IMR-90 (cell line): ENCODE results near the gene SMAD7. TPM values are rescaled to one million over a fixed set of nuclear protein-coding genes. Genes with fewer than 3 reads are reported as not detected.

Source experiments
- ATAC-seq: fragments of 200-7000 bp; cut with Tn5 transposase; 2 replicates; pipeline ENCODE4 v1.9.1; 2020; ENCODE audit warnings: low read depth, mild to moderate bottlenecking, moderate library complexity
- BruUV-seq: library from RNA; stranded (reverse); fragments of 400-500 nt; replicated peaks from 2 replicates; lab custom pipeline; 2021; lab: Mats Ljungman, UMichigan
- CTCF ChIA-PET: fragments of 300-600 bp; formaldehyde crosslinking; extraction: SDS; loops from one replicate; lab custom pipeline; 2021; ENCODE audit warnings: antibody characterized with exemption; lab: Yijun Ruan, JAX
- POLR2A ChIA-PET: fragments of 300-600 bp; sonication (Branson Sonifier 250); formaldehyde crosslinking; loops from one replicate; lab custom pipeline; 2022; ENCODE audit warnings: antibody characterized with exemption; ENCODE audit not compliant: unreplicated experiment; lab: Charles Lee
- DNase-seq: peaks from one replicate; pipeline ENCODE4 v3.0.0; 2013
- H2AFZ ChIP-seq: replicated peaks from 2 replicates; pipeline ENCODE3; 2013; ENCODE audit warnings: low read length, mild to moderate bottlenecking; ENCODE audit not compliant: poor library complexity
- H2AK5ac ChIP-seq: 2 replicates; pipeline ENCODE4 v1.6.1; 2013; ENCODE audit warnings: low read depth, low read length, inconsistent platforms
- H2AK9ac ChIP-seq: replicated peaks from 2 replicates; pipeline ENCODE3; 2013; ENCODE audit warnings: mild to moderate bottlenecking, low read depth, low read length, moderate library complexity; ENCODE audit not compliant: poor library complexity
- H2BK120ac ChIP-seq: 2 replicates; pipeline ENCODE4 v1.6.1; 2013; ENCODE audit warnings: low read depth, low read length, inconsistent platforms
- H2BK15ac ChIP-seq: 3 replicates; pipeline ENCODE4 v1.6.1; 2013; ENCODE audit warnings: low read depth, low read length, inconsistent platforms
- H2BK20ac ChIP-seq: 2 replicates; pipeline ENCODE4 v1.6.1; 2013; ENCODE audit warnings: low read depth, mild to moderate bottlenecking, inconsistent platforms, low read length, moderate library complexity
- H2BK5ac ChIP-seq: 2 replicates; pipeline ENCODE4 v1.6.1; 2013; ENCODE audit warnings: mild to moderate bottlenecking, low read depth, low read length, inconsistent platforms; ENCODE audit not compliant: poor library complexity, severe bottlenecking
- H3K14ac ChIP-seq: replicated peaks from 2 replicates; pipeline ENCODE4 v1.6.1; 2013; ENCODE audit warnings: low read depth, low read length, inconsistent platforms
- H3K18ac ChIP-seq: 2 replicates; pipeline ENCODE4 v1.6.1; 2013; ENCODE audit warnings: low read depth, low read length, control low read depth
- H3K23ac ChIP-seq: 2 replicates; pipeline ENCODE4 v1.6.1; 2013; ENCODE audit warnings: low read depth, low read length, inconsistent platforms
- H3K27ac ChIP-seq: 2 replicates; pipeline ENCODE4 v1.5.1; 2013; ENCODE audit warnings: mild to moderate bottlenecking, control low read depth, low read length; ENCODE audit not compliant: insufficient read depth
- H3K27me3 ChIP-seq: 2 replicates; pipeline ENCODE4 v1.6.1; 2013; ENCODE audit warnings: low read length; ENCODE audit not compliant: control insufficient read depth, insufficient read depth
- H3K36me3 ChIP-seq: 2 replicates; pipeline ENCODE4 v1.6.1; 2013; ENCODE audit warnings: low read length, mixed read lengths; ENCODE audit not compliant: control insufficient read depth, insufficient read depth
- H3K4ac ChIP-seq: 2 replicates; pipeline ENCODE4 v1.6.1; 2013; ENCODE audit warnings: low read depth, low read length, inconsistent platforms
- H3K4me1 ChIP-seq: 2 replicates; pipeline ENCODE4 v1.6.1; 2013; ENCODE audit warnings: low read length, mixed read lengths; ENCODE audit not compliant: control insufficient read depth, insufficient read depth
- H3K4me2 ChIP-seq: 2 replicates; pipeline ENCODE4 v1.6.1; 2013; ENCODE audit warnings: low read depth, mild to moderate bottlenecking, control low read depth, low read length, moderate library complexity
- H3K4me3 ChIP-seq: 2 replicates; pipeline ENCODE4 v1.5.1; 2013; ENCODE audit warnings: low read depth, mild to moderate bottlenecking, control low read depth, low read length, moderate library complexity; ENCODE audit not compliant: insufficient read depth
- H3K56ac ChIP-seq: 2 replicates; pipeline ENCODE4 v1.6.1; 2013; ENCODE audit warnings: low read length, inconsistent platforms; ENCODE audit not compliant: insufficient read depth; ENCODE audit errors: extremely low read depth
- H3K79me1 ChIP-seq, 2 experiments: 2 replicates each; pipeline ENCODE4 v1.6.1; 2013; ENCODE audit warnings: low read length in 2 of 2, inconsistent platforms in 1 of 2, low read depth in 1 of 2
- H3K9ac ChIP-seq: 2 replicates; pipeline ENCODE4 v1.6.1; 2013; ENCODE audit warnings: low read depth, low read length, control low read depth
- H3K9me1 ChIP-seq: 2 replicates; pipeline ENCODE4 v1.6.1; 2013; ENCODE audit warnings: low read length, inconsistent platforms; ENCODE audit not compliant: insufficient read depth
- H3K9me3 ChIP-seq: 2 replicates; pipeline ENCODE4 v1.6.1; 2013; ENCODE audit warnings: low read length; ENCODE audit not compliant: control insufficient read depth, insufficient read depth
- H4K20me1 ChIP-seq: 2 replicates; pipeline ENCODE4 v1.6.1; 2013; ENCODE audit warnings: low read length, inconsistent platforms; ENCODE audit not compliant: insufficient read depth
- H4K5ac ChIP-seq: 2 replicates; pipeline ENCODE4 v1.6.1; 2013; ENCODE audit warnings: mild to moderate bottlenecking, low read depth, low read length, control low read depth
- H4K8ac ChIP-seq, 2 experiments: 2 replicates each; pipeline ENCODE4 v1.6.1; 2013; ENCODE audit warnings: low read depth in 2 of 2, low read length in 2 of 2, control low read depth in 1 of 2, inconsistent platforms in 1 of 2
- H4K91ac ChIP-seq: 2 replicates; pipeline ENCODE4 v1.6.1; 2013; ENCODE audit warnings: low read depth, low read length, inconsistent platforms; ENCODE audit not compliant: insufficient read depth
- CEBPB ChIP-seq: IDR thresholded peaks from 2 replicates; pipeline ENCODE4 v1.6.1; 2012; ENCODE audit warnings: low read depth, low read length, improper control_type of control experiment
- MAFK ChIP-seq: IDR thresholded peaks from 2 replicates; pipeline ENCODE4 v1.6.1; 2012; ENCODE audit warnings: low read depth, low read length, improper control_type of control experiment
- MAZ ChIP-seq: IDR thresholded peaks from 2 replicates; pipeline ENCODE4 v1.6.1; 2012; ENCODE audit warnings: low read depth, mild to moderate bottlenecking, low read length, improper control_type of control experiment, moderate library complexity, borderline replicate concordance
- NFE2L2 ChIP-seq: fragments of 150-350 bp; IDR thresholded peaks from 2 replicates; pipeline ENCODE4 v1.6.1; 2016; ENCODE audit warnings: low read depth, mild to moderate bottlenecking, low read length
- RCOR1 ChIP-seq: IDR thresholded peaks from 2 replicates; pipeline ENCODE4 v1.6.1; 2012; ENCODE audit warnings: mild to moderate bottlenecking, low read length, improper control_type of control experiment; ENCODE audit not compliant: insufficient replicate concordance
- RFX5 ChIP-seq: IDR thresholded peaks from 2 replicates; pipeline ENCODE4 v1.8.0; 2012; ENCODE audit warnings: low read depth, mild to moderate bottlenecking, low read length, moderate library complexity
- SMC3 ChIP-seq: fragments of 150-350 bp; IDR thresholded peaks from 2 replicates; pipeline ENCODE4 v1.6.1; 2016; ENCODE audit warnings: low read depth, mild to moderate bottlenecking, antibody characterized with exemption, low read length, moderate library complexity
- WGBS, 2 experiments: methylation state at CpG; one replicate each; pipeline versions ENCODE4 v1.1.5 to v1.1.7; 2013; ENCODE audit warnings: missing lambda C conversion rate in 2 of 2; ENCODE audit not compliant: insufficient read length in 1 of 2; ENCODE audit errors: extremely low coverage in 2 of 2; 5-methylcytosine and 5-hydroxymethylcytosine counted together
- dilution Hi-C: fragments of 300-500 bp; cut with HindIII; formaldehyde crosslinking; loops from one replicate; pipeline ENCODE4 v1.14.3; 2018; ENCODE audit warnings: low sequenced_read_pairs; ENCODE audit not compliant: unreplicated experiment
- in situ Hi-C: fragments of 300-500 bp; cut with MboI; formaldehyde crosslinking; loops from 3 replicates; pipeline ENCODE4 v1.14.3; 2019; ENCODE audit warnings: low sequenced_read_pairs, inconsistent platforms, mixed read lengths
- intact Hi-C: fragments of 100-400 bp; cut with micrococcal nuclease; formaldehyde crosslinking; loops from 2 replicates; pipeline ENCODE4 v1.10.0; 2022
- polyA plus RNA-seq, 3 experiments: library from polyadenylated mRNA; depleted of rRNA; stranded (reverse); fragments of >200 nt; gene quantifications; 2 replicates each; pipeline ENCODE4 v1.2.3, GENCODE V29; 2012; ENCODE audit warnings: low replicate concordance in 1 of 3
- total RNA-seq: library from RNA; depleted of rRNA; stranded (reverse); fragments of >200 nt; gene quantifications from 2 replicates; pipeline ENCODE4 v1.2.3, GENCODE V29; 2012
- TF ChIP-seq, protein P1 (sequence below): conservative IDR thresholded peaks from 2 replicates; pipeline ENCODE4 v1.5.1; 2012; ENCODE audit warnings: mild to moderate bottlenecking, low read depth, low read length, improper control_type of control experiment

Gene SMAD7
- total and polyA plus RNA-seq, 2 of the 4 experiments (the other 2 are of a cell fraction) = 15.8 to 17.6 TPM

GRCh38 chr18:48957616-48958015 lies 6.9 kb upstream of the SMAD7 start:
- intact Hi-C loops = no loop called here
- H4K8ac ChIP-seq = peak overlapping the region in 1 of 2 experiments; percentile 19; a peak in 2 of 4 replicates
- CTCF ChIA-PET = no interaction called here
- H3K9ac ChIP-seq = no peak overlapping the region
- peaks cover 29% of the 10 kb centered on the region for H3K4me1 ChIP-seq
- in situ Hi-C loops = no loop called here
- H2BK120ac ChIP-seq = peak overlapping the region; percentile 34
- peak overlapping the region; percentile 6; the same call in 1 of the 2 replicates for H2BK20ac ChIP-seq
- peak overlapping the region; percentile 21; the same call in 1 of the 2 replicates for H3K23ac ChIP-seq
- ATAC-seq (no peak), DNase-seq (no peak)
- no peak overlapping the region for H3K56ac ChIP-seq
- H3K9me1 ChIP-seq = peaks cover 16% of the 10 kb centered on the region
- H2AK9ac ChIP-seq = no peak overlapping the region
- H3K27ac ChIP-seq = no peak overlapping the region; the same call in 1 of the 2 replicates
- POLR2A ChIA-PET = no interaction called here
- peak overlapping the region; percentile 77; the same call in 2 of the 3 replicates for H2BK15ac ChIP-seq
- no peak overlapping the region for H2BK5ac ChIP-seq
- no peak overlapping the region for H2AFZ ChIP-seq
- H3K4me2 ChIP-seq = no peak overlapping the region
- dilution Hi-C loops = no loop called here
- BruUV-seq = no TSS peak
- H4K5ac ChIP-seq = peak overlapping the region; percentile 82; the same call in 1 of the 2 replicates
- no CpG with 5 or more reads among the region's 4 CpGs for WGBS, 2 experiments
- H3K27me3 ChIP-seq = no peaks in the 10 kb centered on the region
- no peaks in the 10 kb centered on the region for H3K36me3 ChIP-seq
- no peaks in the 10 kb centered on the region; the same call in 1 of the 2 replicates for H4K20me1 ChIP-seq
- peak overlapping the region; percentile 46; the same call in 1 of the 2 replicates for H4K91ac ChIP-seq
- peaks cover 0 to 9% of the 10 kb centered on the region in 2 experiments; a peak in 3 of 4 replicates for H3K79me1 ChIP-seq
- no peak overlapping the region for H3K4me3 ChIP-seq
- no peak overlapping the region; the same call in 1 of the 2 replicates for H3K14ac ChIP-seq
- H2AK5ac ChIP-seq = peak overlapping the region; percentile 33
- H3K9me3 ChIP-seq = no peaks in the 10 kb centered on the region
- H3K4ac ChIP-seq = peak overlapping the region; percentile 61
- TF ChIP-seq, protein P1, sequence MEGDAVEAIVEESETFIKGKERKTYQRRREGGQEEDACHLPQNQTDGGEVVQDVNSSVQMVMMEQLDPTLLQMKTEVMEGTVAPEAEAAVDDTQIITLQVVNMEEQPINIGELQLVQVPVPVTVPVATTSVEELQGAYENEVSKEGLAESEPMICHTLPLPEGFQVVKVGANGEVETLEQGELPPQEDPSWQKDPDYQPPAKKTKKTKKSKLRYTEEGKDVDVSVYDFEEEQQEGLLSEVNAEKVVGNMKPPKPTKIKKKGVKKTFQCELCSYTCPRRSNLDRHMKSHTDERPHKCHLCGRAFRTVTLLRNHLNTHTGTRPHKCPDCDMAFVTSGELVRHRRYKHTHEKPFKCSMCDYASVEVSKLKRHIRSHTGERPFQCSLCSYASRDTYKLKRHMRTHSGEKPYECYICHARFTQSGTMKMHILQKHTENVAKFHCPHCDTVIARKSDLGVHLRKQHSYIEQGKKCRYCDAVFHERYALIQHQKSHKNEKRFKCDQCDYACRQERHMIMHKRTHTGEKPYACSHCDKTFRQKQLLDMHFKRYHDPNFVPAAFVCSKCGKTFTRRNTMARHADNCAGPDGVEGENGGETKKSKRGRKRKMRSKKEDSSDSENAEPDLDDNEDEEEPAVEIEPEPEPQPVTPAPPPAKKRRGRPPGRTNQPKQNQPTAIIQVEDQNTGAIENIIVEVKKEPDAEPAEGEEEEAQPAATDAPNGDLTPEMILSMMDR = no peak
- TF ChIP-seq RFX5 = no peak
- no peak for TF ChIP-seq RCOR1
- TF ChIP-seq MAZ = no peak
- TF ChIP-seq CEBPB = no peak
- no peak for TF ChIP-seq SMC3
- TF ChIP-seq MAFK = no peak
- TF ChIP-seq NFE2L2 = no peak
- H3K18ac ChIP-seq = peak overlapping the region; percentile 47
